Adrenal gland (tissue), 12 donors: ENCODE measurements around the gene FAM83D. TPM values are rescaled to one million over a fixed set of nuclear protein-coding genes. Genes with fewer than 3 reads are reported as not detected.

Experiments
- DNase-seq, 7 donors: peaks; one replicate each; pipeline ENCODE4 v3.0.0-alpha.2; 2019 to 2020
- H3K27ac ChIP-seq, 5 donors: fragments of 200-600 bp; sonication (generic) in 4 of 5; 1 replicate in 3 of 5; 2 replicates in 2 of 5; pipeline versions ENCODE4 v1.5.1 to v1.8.0; 2016 to 2020; ENCODE audit warnings: mild to moderate bottlenecking in 1 of 5
- H3K27me3 ChIP-seq: fragments of 200-600 bp; 2 replicates; pipeline ENCODE4 v1.8.0; 2021
- H3K36me3 ChIP-seq, 2 donors: fragments of 200-600 bp; replicated peaks in 1 of 2; 1 replicate in 1 of 2; 2 replicates in 1 of 2; pipeline versions ENCODE4 v1.5.1 to v1.8.0; 2018 to 2022
- H3K4me1 ChIP-seq, 2 donors: fragments of 200-600 bp; replicated peaks in 1 of 2; 1 replicate in 1 of 2; 2 replicates in 1 of 2; pipeline versions ENCODE4 v1.5.1 to v1.8.0; 2018 to 2021
- H3K4me3 ChIP-seq, 4 donors: fragments of 200-600 bp; sonication (generic) in 3 of 4; one replicate each; pipeline ENCODE4 v1.5.1; 2016 to 2018
- H3K9me3 ChIP-seq, 3 donors: fragments of 200-600 bp; sonication (generic) in 1 of 3; replicated peaks in 1 of 3; 1 replicate in 2 of 3; 2 replicates in 1 of 3; pipeline versions ENCODE4 v1.5.1 to v1.8.0; 2016 to 2021
- CTCF ChIP-seq, 6 experiments: fragments of 450-650 bp in 4 of 6; fragments of 200-600 bp in 2 of 6; sonication (generic) in 1 of 6; IDR thresholded peaks; 1 replicate in 5 of 6; 2 replicates in 1 of 6; pipeline versions ENCODE4 v1.5.1 to v1.8.0; 2016 to 2021; ENCODE audit warnings: antibody characterized with exemption in 6 of 6, mild to moderate bottlenecking in 2 of 6, moderate library complexity in 1 of 6
- POLR2A ChIP-seq, 2 donors: fragments of 450-650 bp; IDR thresholded peaks; one replicate each; pipeline ENCODE4 v1.6.1; 2017; ENCODE audit warnings: antibody characterized with exemption in 2 of 2, mild to moderate bottlenecking in 2 of 2, moderate library complexity in 1 of 2
- WGBS, 4 donors: extraction: QIAGEN DNeasy Blood & Tissue Kit in 2 of 4; methylation state at CpG; one replicate each; pipeline versions ENCODE4 v1.1.5 to v1.1.7; 2013 to 2017; 5-methylcytosine and 5-hydroxymethylcytosine counted together
- intact Hi-C, 2 donors: fragments of 100-400 bp; cut with DNase I; formaldehyde crosslinking; loops; one replicate each; pipeline versions ENCODE4 v1.14.1 to v1.15.0; 2022 to 2023
- polyA plus RNA-seq, 3 donors: library from polyadenylated mRNA; stranded (reverse); fragments of 200-250 nt in 2 of 3; fragments of 350-450 nt in 1 of 3; fragmentation: Illumina TruSeq in 1 of 3; extraction: RNeasy Lipid Tissue Mini Kit (QIAGEN cat#74804) in 1 of 3; gene quantifications; one replicate each; pipeline ENCODE4 v1.2.3, GENCODE V29; 2013 to 2014
- total RNA-seq, 9 donors: library from RNA; depleted of rRNA in 4 of 9; stranded (reverse); fragments of >200 nt in 4 of 9; fragments of 120-200 nt in 1 of 9; fragmentation: NEBNext Ultra II Directional in 1 of 9; extraction: Animal tissue kit (Norgen Biotek cat#: 25700) in 1 of 9; gene quantifications; one replicate each; pipeline versions ENCODE4 v1.1.0 to v1.2.4, GENCODE V29; 2013 to 2023
- donor health status: healthy with polysubstance abuse.
- donor health status: Bipolar disorder and iron deficiency.
- donor health status: DM: yes; HTN: yes; CAD: no.
- donor health status: DM: no; HTN: no; CAD: no.
- donor health status: DM: no; HTN: no; CAD: no.
- donor health status: DM: yes; HTN: yes; CAD: no.

Gene FAM83D
- total and polyA plus RNA-seq, 12 donors = 0.14 to 4.5 (median 0.72) TPM; not detected in 1

DNA sequence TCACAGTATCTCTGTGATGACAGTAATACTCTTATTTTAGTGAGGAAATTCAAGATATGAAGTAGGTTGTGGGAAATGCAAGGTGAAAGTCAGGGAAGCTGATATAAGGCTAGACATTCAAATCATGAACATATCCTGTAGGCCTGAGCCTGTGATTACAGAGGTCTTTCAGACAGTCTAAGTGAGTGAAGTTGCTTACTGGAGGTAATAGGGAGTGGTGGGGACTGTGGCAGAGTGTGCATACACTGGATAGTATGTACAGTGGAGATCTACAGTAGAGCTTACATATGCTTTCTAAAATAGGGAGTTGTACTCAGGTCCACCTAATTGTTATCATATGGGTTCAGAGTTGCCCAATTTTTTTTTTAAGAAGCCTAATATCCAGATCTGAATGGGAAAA lies 39.0 kb downstream of the FAM83D start:
- DNase-seq = no peak
- H3K27ac ChIP-seq = no peak overlapping the region
- H3K27me3 ChIP-seq = no peaks in the 10 kb centered on the region
- TF ChIP-seq POLR2A (IDR thresholded peaks at IDR 0.05) = no peak
- no peak for TF ChIP-seq CTCF (IDR thresholded peaks at IDR 0.05)
- H3K4me3 ChIP-seq = no peak overlapping the region
- H3K4me1 ChIP-seq = peaks cover 6 to 11% of the 10 kb centered on the region in 2 donors
- H3K36me3 ChIP-seq = no peaks in the 10 kb centered on the region
- no peaks in the 10 kb centered on the region for H3K9me3 ChIP-seq
- intact Hi-C loops = no loop called here

DNA sequence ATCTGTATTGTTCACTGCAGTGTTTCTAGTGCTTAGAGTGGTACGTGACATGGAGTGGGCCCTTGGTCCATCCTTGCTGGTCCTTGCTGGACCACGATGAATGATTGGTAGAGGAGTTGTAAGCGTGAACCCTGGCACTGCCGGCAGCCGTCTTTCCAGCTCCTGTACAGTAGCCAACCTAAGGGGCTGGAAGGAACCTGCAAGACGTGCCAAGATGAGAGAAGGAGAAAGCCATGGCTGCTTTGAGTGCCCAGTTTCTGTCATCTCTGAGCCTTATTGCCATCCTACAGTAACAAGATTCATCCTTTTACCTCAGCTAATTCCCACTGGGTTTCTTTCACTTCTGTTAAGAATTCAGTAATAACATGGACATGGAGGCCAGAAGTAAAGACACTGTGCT lies 41.9 kb downstream of the FAM83D start:
- no peak for DNase-seq
- Histone ChIP-seq H3K4me1 (peaks cover under 1 to 10% of the 10 kb centered on the region in 2 donors), H3K4me3 (no peak overlapping the region), H3K27me3 (no peaks in the 10 kb centered on the region), H3K27ac (no peak overlapping the region), H3K36me3 (no peaks in the 10 kb centered on the region), H3K9me3 (no peaks in the 10 kb centered on the region)
- WGBS, 4 donors = 90 to 97% (median 93%) methylated on average over 4 to 6 of the region's 6 CpGs
- TF ChIP-seq POLR2A (IDR thresholded peaks at IDR 0.05) (no peak), CTCF (IDR thresholded peaks at IDR 0.05) (no peak)
- intact Hi-C loops = no loop called here

DNA sequence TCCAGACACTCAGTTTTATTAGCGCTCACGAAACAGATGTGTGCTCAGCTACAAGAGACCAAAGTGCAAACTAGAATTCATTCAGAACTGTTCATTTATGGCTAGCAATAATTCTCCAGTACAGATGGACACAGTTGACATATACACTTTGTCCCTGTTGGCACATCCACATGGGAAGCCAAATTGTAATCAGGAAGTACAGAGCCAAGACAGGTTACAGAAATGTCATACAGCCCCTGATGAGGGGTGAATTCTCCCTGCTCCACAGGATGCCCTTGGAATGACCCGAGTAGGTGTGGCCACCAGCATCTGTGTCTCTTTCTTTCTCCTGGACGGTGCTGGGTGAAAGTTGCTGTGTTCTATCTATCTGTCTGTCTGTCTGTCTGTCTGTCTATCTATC lies 43.5 kb downstream of the FAM83D start:
- no peak for TF ChIP-seq CTCF (IDR thresholded peaks at IDR 0.05)
- no peak for TF ChIP-seq POLR2A (IDR thresholded peaks at IDR 0.05)
- Histone ChIP-seq H3K27me3 (no peaks in the 10 kb centered on the region), H3K9me3 (no peaks in the 10 kb centered on the region), H3K4me1 (peaks cover 0 to 15% of the 10 kb centered on the region in 2 donors), H3K36me3 (no peaks in the 10 kb centered on the region), H3K27ac (peak overlapping the region in 1 of 5 donors; percentile 20), H3K4me3 (no peak overlapping the region)
- DNase-seq = peak in 1 of 7 donors; percentile 8
- WGBS, 4 donors = 70 to 85% (median 78%) methylated on average over 4 of the region's 4 CpGs
- intact Hi-C loops = no loop called here

DNA sequence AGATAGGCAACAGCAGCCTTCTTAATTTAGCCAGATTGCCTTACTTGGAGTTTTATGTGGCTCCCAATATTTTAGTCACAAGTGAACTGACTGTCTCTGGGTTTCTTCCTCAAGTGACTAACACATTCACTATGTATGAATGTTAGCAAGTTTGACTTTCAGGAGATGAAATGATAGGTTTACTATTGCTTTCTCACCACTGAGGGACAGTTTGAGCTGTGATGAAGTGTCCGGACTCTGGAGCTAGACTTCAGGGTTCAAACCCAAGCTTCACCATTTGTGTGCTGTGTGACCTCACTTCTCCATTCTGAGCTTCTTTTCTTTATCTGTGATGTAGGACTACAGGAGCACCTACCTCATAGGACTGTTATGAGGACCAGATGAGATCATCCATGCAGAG lies 44.1 kb downstream of the FAM83D start:
- intact Hi-C loops = no loop called here
- no peaks in the 10 kb centered on the region for H3K9me3 ChIP-seq
- 94 to 100% (median 98%) methylated on average over 1 of the region's 1 CpG for WGBS, 4 donors
- peaks cover 0 to 15% of the 10 kb centered on the region in 2 donors for H3K4me1 ChIP-seq
- H3K36me3 ChIP-seq = no peaks in the 10 kb centered on the region
- TF ChIP-seq POLR2A (IDR thresholded peaks at IDR 0.05) (no peak), CTCF (IDR thresholded peaks at IDR 0.05) (no peak)
- no peak overlapping the region for H3K4me3 ChIP-seq
- H3K27me3 ChIP-seq = no peaks in the 10 kb centered on the region
- no peak for DNase-seq
- no peak overlapping the region for H3K27ac ChIP-seq
